Measurements from ENCODE around the gene LRFN3. TPM values are rescaled to one million over a fixed set of nuclear protein-coding genes. Genes with fewer than 3 reads are reported as not detected.

LRFN3 gene
- total and polyA plus RNA-seq, 3 donors from 2014 or later: 12.7 to 31.7 (median 27.6) TPM

GRCh38 chr19:35915443-35915842 is 20.7 kb upstream of the LRFN3 start:
- no peaks in the 10 kb centered on the region for H3K27me3 ChIP-seq
- intact Hi-C loops (cut with DNase I; ENCODE audit: low total_unique reads): no loop called here
- H3K4me1 ChIP-seq: no peaks in the 10 kb centered on the region
- H3K9me3 ChIP-seq: no peaks in the 10 kb centered on the region
- no peak for TF ChIP-seq POLR2A (IDR thresholded peaks at IDR 0.05)
- TF ChIP-seq, protein P1, sequence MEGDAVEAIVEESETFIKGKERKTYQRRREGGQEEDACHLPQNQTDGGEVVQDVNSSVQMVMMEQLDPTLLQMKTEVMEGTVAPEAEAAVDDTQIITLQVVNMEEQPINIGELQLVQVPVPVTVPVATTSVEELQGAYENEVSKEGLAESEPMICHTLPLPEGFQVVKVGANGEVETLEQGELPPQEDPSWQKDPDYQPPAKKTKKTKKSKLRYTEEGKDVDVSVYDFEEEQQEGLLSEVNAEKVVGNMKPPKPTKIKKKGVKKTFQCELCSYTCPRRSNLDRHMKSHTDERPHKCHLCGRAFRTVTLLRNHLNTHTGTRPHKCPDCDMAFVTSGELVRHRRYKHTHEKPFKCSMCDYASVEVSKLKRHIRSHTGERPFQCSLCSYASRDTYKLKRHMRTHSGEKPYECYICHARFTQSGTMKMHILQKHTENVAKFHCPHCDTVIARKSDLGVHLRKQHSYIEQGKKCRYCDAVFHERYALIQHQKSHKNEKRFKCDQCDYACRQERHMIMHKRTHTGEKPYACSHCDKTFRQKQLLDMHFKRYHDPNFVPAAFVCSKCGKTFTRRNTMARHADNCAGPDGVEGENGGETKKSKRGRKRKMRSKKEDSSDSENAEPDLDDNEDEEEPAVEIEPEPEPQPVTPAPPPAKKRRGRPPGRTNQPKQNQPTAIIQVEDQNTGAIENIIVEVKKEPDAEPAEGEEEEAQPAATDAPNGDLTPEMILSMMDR (IDR thresholded peaks at IDR 0.05): no peak
- no peak overlapping the region for H3K27ac ChIP-seq
- DNase-seq: no peak
- H3K4me3 ChIP-seq: no peak overlapping the region
- WGBS, 2 donors: 70 to 77% methylated on average over 3 of the region's 3 CpGs
- no peaks in the 10 kb centered on the region for H3K36me3 ChIP-seq (ENCODE audit: low read depth, missing control alignments)

DNA sequence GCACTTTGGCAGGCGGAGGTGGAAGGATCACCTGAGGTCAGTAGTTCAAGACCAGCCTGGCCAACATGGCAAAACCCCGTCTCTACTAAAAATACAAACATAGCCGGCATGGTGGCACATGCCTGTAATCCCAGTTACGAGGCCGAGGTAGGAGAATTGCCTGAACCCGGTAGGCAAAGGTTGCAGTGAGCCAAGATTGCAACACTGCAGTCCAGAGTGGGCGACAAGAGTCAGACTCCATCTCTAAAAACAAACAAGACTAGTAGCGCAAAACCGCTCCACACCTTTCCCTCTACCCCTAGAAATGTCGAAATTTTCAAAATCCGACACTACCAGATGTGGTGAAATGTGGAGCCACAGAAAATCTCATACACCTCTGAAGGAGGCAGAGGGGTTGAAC is 16.9 kb upstream of the LRFN3 start:
- Histone ChIP-seq H3K4me3 (no peak overlapping the region), H3K36me3 (ENCODE audit: low read depth, missing control alignments) (no peaks in the 10 kb centered on the region), H3K27ac (no peak overlapping the region), H3K4me1 (no peaks in the 10 kb centered on the region), H3K9me3 (no peaks in the 10 kb centered on the region), H3K27me3 (no peaks in the 10 kb centered on the region)
- WGBS, 2 donors: 89 to 90% methylated on average over 11 of the region's 11 CpGs
- TF ChIP-seq, protein P1 (IDR thresholded peaks at IDR 0.05): no peak
- no peak for TF ChIP-seq POLR2A (IDR thresholded peaks at IDR 0.05)
- intact Hi-C loops (cut with DNase I; ENCODE audit: low total_unique reads): no loop called here
- DNase-seq: no peak

- H3K36me3 ChIP-seq (ENCODE audit: low read depth, missing control alignments): no peaks in the 10 kb centered on the region
- H3K4me1 ChIP-seq: no peaks in the 10 kb centered on the region
- WGBS, 2 donors: 84 to 87% methylated on average over 6 of the region's 6 CpGs
- intact Hi-C loops (cut with DNase I; ENCODE audit: low total_unique reads): no loop called here
- no peaks in the 10 kb centered on the region for H3K27me3 ChIP-seq
- H3K27ac ChIP-seq: no peak overlapping the region
- no peak for DNase-seq
- no peak overlapping the region for H3K4me3 ChIP-seq
- TF ChIP-seq, protein P1 (IDR thresholded peaks at IDR 0.05): no peak
- TF ChIP-seq POLR2A (IDR thresholded peaks at IDR 0.05): no peak
- no peaks in the 10 kb centered on the region for H3K9me3 ChIP-seq
These were observed 15.2 kb upstream of the LRFN3 start for GRCh38 chr19:35921012-35921411.

GRCh38 chr19:35925501-35925900 is 10.7 kb upstream of the LRFN3 start:
- Histone ChIP-seq H3K4me3 (no peak overlapping the region), H3K9me3 (no peaks in the 10 kb centered on the region), H3K27me3 (no peaks in the 10 kb centered on the region), H3K4me1 (no peaks in the 10 kb centered on the region), H3K27ac (no peak overlapping the region), H3K36me3 (ENCODE audit: low read depth, missing control alignments) (no peaks in the 10 kb centered on the region)
- TF ChIP-seq, protein P1 (IDR thresholded peaks at IDR 0.05): no peak
- no peak for TF ChIP-seq POLR2A (IDR thresholded peaks at IDR 0.05)
- DNase-seq: no peak
- intact Hi-C loops (cut with DNase I; ENCODE audit: low total_unique reads): no loop called here
- WGBS, 2 donors: 93 to 96% methylated on average over 3 of the region's 3 CpGs

DNA sequence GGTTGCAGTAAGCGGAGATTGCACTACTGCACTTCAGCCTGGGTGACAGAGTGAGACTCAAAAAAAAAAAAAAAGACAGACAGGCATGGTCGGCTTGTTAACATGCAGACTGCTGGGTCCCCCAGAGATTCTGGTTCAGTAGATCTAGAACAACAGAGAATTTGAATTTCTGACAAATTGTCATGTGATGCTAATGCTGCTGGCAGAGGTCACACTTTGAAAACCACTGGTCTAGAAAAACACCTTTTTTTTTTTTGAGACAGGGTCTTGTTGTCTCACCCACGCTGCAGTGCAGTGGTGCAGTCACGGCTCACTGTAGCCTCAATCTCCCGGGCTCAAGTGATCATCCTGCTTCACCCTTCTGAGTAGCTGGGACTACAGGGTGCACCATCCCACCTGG is 7.7 kb upstream of the LRFN3 start:
- H3K36me3 ChIP-seq (ENCODE audit: low read depth, missing control alignments): no peaks in the 10 kb centered on the region
- intact Hi-C loops (cut with DNase I; ENCODE audit: low total_unique reads): no loop called here

More for the DNA sequence above, 7.7 kb upstream of the LRFN3 start:
- Histone ChIP-seq H3K4me1 (peaks cover 3% of the 10 kb centered on the region), H3K4me3 (no peak overlapping the region), H3K27me3 (no peaks in the 10 kb centered on the region), H3K9me3 (no peaks in the 10 kb centered on the region), H3K27ac (no peak overlapping the region)
- TF ChIP-seq, protein P1 (IDR thresholded peaks at IDR 0.05): no peak
- no peak for TF ChIP-seq POLR2A (IDR thresholded peaks at IDR 0.05)
- WGBS, 2 donors: 79 to 82% methylated on average over 5 of the region's 5 CpGs
- DNase-seq: no peak

All from testis (tissue), 3 donors.